ENCODE results near the gene TNFRSF6B.
A peak's percentile ranks its signal among the peaks of the same experiment; 100 is the strongest.
"Not testable (repeated sequence)": the region's sequence is repeated elsewhere in the genome, so short reads cannot be mapped to it uniquely, and the experiment has no call there.

TNFRSF6B gene

GRCh38 chr20:63662813-63663189 is 33.7 kb upstream of the TNFRSF6B start:
- no peak for DNase-seq (ENCODE audit: low read depth)

GRCh38 chr20:63663332-63664066 is 33.0 kb upstream of the TNFRSF6B start:
- no peak for DNase-seq (ENCODE audit: low read depth)

- no peak for DNase-seq (ENCODE audit: low read depth)
These were observed 32.2 kb upstream of the TNFRSF6B start for GRCh38 chr20:63664143-63664851.

GRCh38 chr20:63664861-63665594 is 31.4 kb upstream of the TNFRSF6B start:
- DNase-seq (ENCODE audit: low read depth) = no peak

- no peak for DNase-seq (ENCODE audit: low read depth)
These were observed 30.7 kb upstream of the TNFRSF6B start for GRCh38 chr20:63665708-63666107.

GRCh38 chr20:63667858-63668257 is 28.6 kb upstream of the TNFRSF6B start:
- no peak for DNase-seq (ENCODE audit: low read depth)

- DNase-seq (ENCODE audit: low read depth) = no peak
These were observed 28.1 kb upstream of the TNFRSF6B start for GRCh38 chr20:63668351-63668750.

GRCh38 chr20:63671695-63672094 is 24.8 kb upstream of the TNFRSF6B start:
- not testable (repeated sequence) for DNase-seq (ENCODE audit: low read depth)

GRCh38 chr20:63672666-63673065 is 23.8 kb upstream of the TNFRSF6B start:
- no peak for DNase-seq (ENCODE audit: low read depth)

GRCh38 chr20:63673951-63674350 is 22.5 kb upstream of the TNFRSF6B start:
- DNase-seq (ENCODE audit: low read depth) = no peak

- no peak for DNase-seq (ENCODE audit: low read depth)
These were observed 20.6 kb upstream of the TNFRSF6B start for GRCh38 chr20:63675681-63676368.

- DNase-seq (ENCODE audit: low read depth) = no peak
These were observed 18.4 kb upstream of the TNFRSF6B start for GRCh38 chr20:63678071-63678470.

- DNase-seq (ENCODE audit: low read depth) = no peak
These were observed 17.6 kb upstream of the TNFRSF6B start for GRCh38 chr20:63678667-63679465.

GRCh38 chr20:63679799-63680305 is 16.6 kb upstream of the TNFRSF6B start:
- DNase-seq (ENCODE audit: low read depth) = no peak

GRCh38 chr20:63680427-63680826 is 16.0 kb upstream of the TNFRSF6B start:
- DNase-seq (ENCODE audit: low read depth) = no peak

- DNase-seq (ENCODE audit: low read depth) = no peak
These were observed 15.4 kb upstream of the TNFRSF6B start for GRCh38 chr20:63680857-63681608.

GRCh38 chr20:63681609-63682142 is 14.8 kb upstream of the TNFRSF6B start:
- no peak for DNase-seq (ENCODE audit: low read depth)

GRCh38 chr20:63682384-63683139 is 13.9 kb upstream of the TNFRSF6B start:
- DNase-seq (ENCODE audit: low read depth) = peak; percentile 95

- DNase-seq (ENCODE audit: low read depth) = no peak
These were observed 11.0 kb upstream of the TNFRSF6B start for GRCh38 chr20:63685269-63686026.

Data from fibroblast of gingiva (primary cell).